Endothelial cell of hepatic sinusoid (primary cell): Measurements from ENCODE around the gene RGS2.

Experiments used
- in situ Hi-C: cut with HindIII; loops from 2 replicates; pipeline ENCODE4 v1.10.0; 2017; ENCODE audit warnings: low sequenced_read_pairs

Gene RGS2

GRCh38 chr1:192794768-192795035 is 14.1 kb upstream of the RGS2 start:
- in situ Hi-C loops: no loop called here

GRCh38 chr1:192795916-192796618 is 12.8 kb upstream of the RGS2 start:
- in situ Hi-C loops: no loop called here

GRCh38 chr1:192797143-192797542 is 11.7 kb upstream of the RGS2 start:
- in situ Hi-C loops: no loop called here

GRCh38 chr1:192797891-192798290 is 10.9 kb upstream of the RGS2 start:
- in situ Hi-C loops: no loop called here

- in situ Hi-C loops: no loop called here
These were observed 7.4 kb upstream of the RGS2 start for GRCh38 chr1:192801451-192801850.

GRCh38 chr1:192802406-192802805 is 6.4 kb upstream of the RGS2 start:
- in situ Hi-C loops: no loop called here

GRCh38 chr1:192803501-192803900 is 5.3 kb upstream of the RGS2 start:
- in situ Hi-C loops: no loop called here

- in situ Hi-C loops: no loop called here
These were observed 3.0 kb upstream of the RGS2 start for GRCh38 chr1:192805832-192806323.

- in situ Hi-C loops: no loop called here
These were observed 1.4 kb upstream of the RGS2 start for GRCh38 chr1:192807211-192808162.

- in situ Hi-C loops: no loop called here
These were observed 699 bp upstream of the RGS2 start for GRCh38 chr1:192808163-192808517.

- in situ Hi-C loops: loop anchor here (5.0 kb wide), 1 partner anchor 213 kb away; no protein-coding TSS in a partner anchor
These were observed 741 bp downstream of the RGS2 start for GRCh38 chr1:192809307-192810252.

GRCh38 chr1:192810253-192810880 is 1.5 kb downstream of the RGS2 start:
- in situ Hi-C loops: loop anchor here (5.0 kb wide), 1 partner anchor 212 kb away; no protein-coding TSS in a partner anchor

- in situ Hi-C loops: loop anchor here (5.0 kb wide), 1 partner anchor 211 kb away; no protein-coding TSS in a partner anchor
These were observed 2.2 kb downstream of the RGS2 start for GRCh38 chr1:192811006-192811405.

- in situ Hi-C loops: loop anchor here (5.0 kb wide), 1 partner anchor 211 kb away; no protein-coding TSS in a partner anchor
These were observed 2.9 kb downstream of the RGS2 start for GRCh38 chr1:192811594-192812239.

GRCh38 chr1:192812420-192813209 is 3.8 kb downstream of the RGS2 start:
- in situ Hi-C loops: loop anchor here (5.0 kb wide), 1 partner anchor 210 kb away; no protein-coding TSS in a partner anchor

GRCh38 chr1:192814805-192815204 is 6.0 kb downstream of the RGS2 start:
- in situ Hi-C loops: loop anchor here (5.0 kb wide), 1 partner anchor 207 kb away; no protein-coding TSS in a partner anchor

- in situ Hi-C loops: no loop called here
These were observed 8.4 kb downstream of the RGS2 start for GRCh38 chr1:192817246-192817645.

- in situ Hi-C loops: no loop called here
These were observed 12.5 kb downstream of the RGS2 start for GRCh38 chr1:192821296-192821695.

GRCh38 chr1:192824511-192824910 is 15.7 kb downstream of the RGS2 start:
- in situ Hi-C loops: no loop called here
